Left lobe of liver (tissue), 2 donors: ENCODE results near the gene ERP27. TPM values are rescaled to one million over a fixed set of nuclear protein-coding genes. Genes with fewer than 3 reads are reported as not detected.

Source experiments
- ATAC-seq: fragments of 200-7000 bp; cut with Tn5 transposase; one replicate; pipeline ENCODE4 v1.9.1; 2020; ENCODE audit warnings: mild to moderate bottlenecking, moderate library complexity
- DNase-seq: peaks from one replicate; pipeline ENCODE4 v3.0.0-alpha.2; 2020; ENCODE audit warnings: low spot score
- total RNA-seq: library from RNA; stranded (reverse); gene quantifications from one replicate; pipeline ENCODE4 v1.2.1, GENCODE V29; 2021
- donor health status: DM: no; HTN: no; CAD: no; lungs with moderate emphysema.
- donor health status: DM: no; HTN: yes; CAD: no.

The ERP27 gene
- total RNA-seq, 1 donor from 2014 or later = 0.30 TPM

- ATAC-seq = no peak
- no peak for DNase-seq
Measured at GRCh38 chr12:14959916-14960496, 21.7 kb upstream of the ERP27 start.

- DNase-seq (no peak), ATAC-seq (peak; percentile 12)
Measured at GRCh38 chr12:14959463-14959862, 21.1 kb upstream of the ERP27 start.

- DNase-seq (no peak), ATAC-seq (no peak)
Measured at GRCh38 chr12:14959126-14959440, 20.7 kb upstream of the ERP27 start.

- no peak for DNase-seq
- ATAC-seq = no peak
Measured at GRCh38 chr12:14958361-14959125, 20.2 kb upstream of the ERP27 start.

- DNase-seq = no peak
- ATAC-seq = no peak
Measured at GRCh38 chr12:14957551-14958168, 19.3 kb upstream of the ERP27 start.

- DNase-seq (no peak), ATAC-seq (no peak)
Measured at GRCh38 chr12:14956905-14957304, 18.6 kb upstream of the ERP27 start.

- ATAC-seq (no peak), DNase-seq (no peak)
Measured at GRCh38 chr12:14956024-14956891, 17.9 kb upstream of the ERP27 start.

- ATAC-seq = no peak
- DNase-seq = no peak
Measured at GRCh38 chr12:14954269-14954668, 15.9 kb upstream of the ERP27 start.

GRCh38 chr12:14953752-14954151, 15.4 kb upstream of the ERP27 start:
- ATAC-seq = no peak
- no peak for DNase-seq

GRCh38 chr12:14952299-14952921, 14.1 kb upstream of the ERP27 start:
- ATAC-seq = peak; percentile 32
- no peak for DNase-seq

- DNase-seq (no peak), ATAC-seq (no peak)
Measured at GRCh38 chr12:14951851-14952250, 13.5 kb upstream of the ERP27 start.

- DNase-seq = no peak
- ATAC-seq = no peak
Measured at GRCh38 chr12:14950982-14951746, 12.8 kb upstream of the ERP27 start.

GRCh38 chr12:14950421-14950820, 12.1 kb upstream of the ERP27 start:
- DNase-seq (no peak), ATAC-seq (no peak)

GRCh38 chr12:14949631-14950030, 11.3 kb upstream of the ERP27 start:
- no peak for ATAC-seq
- no peak for DNase-seq

GRCh38 chr12:14948672-14949071, 10.3 kb upstream of the ERP27 start:
- ATAC-seq (peak; percentile 83), DNase-seq (no peak)

GRCh38 chr12:14946861-14947260, 8.5 kb upstream of the ERP27 start:
- DNase-seq = no peak
- no peak for ATAC-seq

GRCh38 chr12:14946162-14946561, 7.8 kb upstream of the ERP27 start:
- DNase-seq (no peak), ATAC-seq (no peak)

- no peak for ATAC-seq
- DNase-seq = no peak
Measured at GRCh38 chr12:14942196-14942931, 4.0 kb upstream of the ERP27 start.

GRCh38 chr12:14941369-14941768, 3.0 kb upstream of the ERP27 start:
- ATAC-seq = no peak
- DNase-seq = no peak

GRCh38 chr12:14937689-14938088, 648 bp downstream of the ERP27 start:
- ATAC-seq = no peak

More at GRCh38 chr12:14937689-14938088, 648 bp downstream of the ERP27 start:
- DNase-seq = no peak
